Retina (tissue), 1 donor: Measurements from ENCODE around the gene SNX17.
"Not testable (repeated sequence)": the region's sequence is repeated elsewhere in the genome, so short reads cannot be mapped to it uniquely, and the experiment has no call there.

Experiments
- DNase-seq: peaks from one replicate; pipeline ENCODE4 v3.0.0-alpha.2; 2016

The SNX17 gene

DNA sequence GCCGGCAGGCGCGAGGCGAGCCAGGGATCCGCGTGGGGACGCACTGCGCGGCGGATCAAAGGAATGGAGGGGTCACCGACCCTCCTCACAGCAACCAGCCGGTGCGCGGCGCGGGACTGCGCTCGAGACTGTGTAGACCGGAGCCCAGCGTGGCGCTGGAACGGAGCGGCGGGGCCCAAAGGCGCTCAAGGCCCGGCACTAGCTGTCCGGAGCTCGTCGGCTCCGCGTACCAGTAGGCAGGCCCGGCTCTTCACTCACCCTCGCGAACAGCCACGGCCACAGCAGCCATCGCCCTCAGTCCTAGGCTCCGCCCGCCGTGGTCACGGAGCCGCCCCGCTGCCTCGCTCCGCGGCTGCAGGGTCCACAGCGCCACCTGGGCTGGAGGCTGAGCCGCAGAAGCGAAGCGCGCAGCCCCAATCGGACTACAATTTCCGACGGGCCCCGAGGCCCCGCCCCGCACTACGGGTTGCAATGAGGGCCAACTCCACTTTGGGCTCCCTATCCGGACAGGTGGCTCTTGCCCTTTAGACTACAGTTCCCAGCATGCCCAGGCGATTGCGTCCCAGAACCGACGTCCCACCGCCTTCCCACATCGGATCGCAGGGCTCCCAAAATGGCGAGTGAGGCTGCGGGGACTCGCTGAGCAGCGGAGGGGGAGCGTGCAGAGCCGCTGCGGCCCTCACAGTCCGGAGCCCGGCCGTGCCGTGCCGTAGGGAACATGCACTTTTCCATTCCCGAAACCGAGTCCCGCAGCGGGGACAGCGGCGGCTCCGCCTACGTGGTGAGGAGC lies at the start of gene SNX17, which contains the start of gene EIF2B4:
Gene SNX17, plus strand, starts transcription at position 591 of the 790 bp plus-strand sequence. Its CDS starts 128 bp downstream, at position 719.
Gene EIF2B4, minus strand, starts transcription at position 313 of the 790 bp plus-strand sequence. Its CDS starts 24 bp downstream, at position 289.
- DNase-seq, result peak; percentile 99

DNA sequence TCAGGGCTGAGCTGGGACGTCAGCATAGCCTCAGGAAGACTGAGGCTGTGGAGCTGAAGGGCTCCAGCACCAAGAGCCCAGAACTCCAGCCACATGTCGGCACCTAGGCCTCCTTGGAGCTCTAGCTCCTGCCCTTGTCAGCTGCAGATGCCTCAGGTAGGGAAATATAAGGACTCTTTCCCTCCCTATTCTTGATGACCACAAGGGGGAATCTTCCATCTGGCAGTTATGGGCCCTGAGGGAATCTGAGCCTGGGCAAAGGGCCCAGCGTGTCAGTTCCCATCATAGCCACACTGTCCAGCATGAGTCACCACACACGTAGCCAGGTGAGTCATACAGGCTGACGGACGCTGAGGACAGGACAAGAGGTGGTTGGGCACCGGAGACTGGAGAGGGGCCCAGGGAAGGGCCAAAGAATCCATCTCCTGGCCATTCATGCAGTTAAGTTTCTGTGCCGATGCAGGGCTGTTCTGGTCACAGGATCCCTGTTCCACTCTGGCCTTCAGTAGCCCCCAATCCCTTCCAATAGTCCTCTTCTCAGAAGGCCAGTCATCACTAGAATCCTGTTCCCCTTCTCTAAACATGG lies 49.4 kb upstream of the SNX17 start:
- DNase-seq, result no peak

GRCh38 chr2:27322301-27322765 lies 48.1 kb upstream of the SNX17 start:
- no peak for DNase-seq

- DNase-seq, result peak; percentile 95
These were observed 47.4 kb upstream of the SNX17 start, which contains the start of gene MPV17 for GRCh38 chr2:27322766-27323595. Gene MPV17, minus strand, starts transcription at chr2:27323097. Its CDS starts 580 bp downstream, at chr2:27322517.

- no peak for DNase-seq
These were observed 46.7 kb upstream of the SNX17 start for GRCh38 chr2:27323596-27324285.

DNA sequence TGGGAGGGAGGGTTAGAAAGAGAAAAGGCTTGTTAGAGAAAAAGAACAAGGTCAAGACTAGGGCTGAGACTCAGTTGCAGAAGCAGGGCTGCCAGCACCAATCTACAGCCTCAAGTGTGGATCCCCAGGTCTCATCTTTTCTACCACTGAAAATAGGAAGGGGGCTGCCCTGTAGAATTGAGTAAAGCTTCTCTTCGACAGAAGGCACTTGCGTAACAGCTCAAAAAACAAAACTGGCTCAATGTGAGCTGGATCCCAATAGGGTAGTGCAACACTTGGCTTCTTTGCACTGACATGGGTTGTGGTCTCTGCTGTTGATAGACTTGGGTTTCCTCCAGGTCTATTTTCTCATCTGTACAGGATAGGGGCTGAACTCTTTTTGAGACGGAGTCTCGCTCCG lies 45.7 kb upstream of the SNX17 start:
- DNase-seq, result no peak

GRCh38 chr2:27335311-27335710 lies 35.1 kb upstream of the SNX17 start:
- no peak for DNase-seq

- no peak for DNase-seq
These were observed 34.2 kb upstream of the SNX17 start for GRCh38 chr2:27336173-27336572.

DNA sequence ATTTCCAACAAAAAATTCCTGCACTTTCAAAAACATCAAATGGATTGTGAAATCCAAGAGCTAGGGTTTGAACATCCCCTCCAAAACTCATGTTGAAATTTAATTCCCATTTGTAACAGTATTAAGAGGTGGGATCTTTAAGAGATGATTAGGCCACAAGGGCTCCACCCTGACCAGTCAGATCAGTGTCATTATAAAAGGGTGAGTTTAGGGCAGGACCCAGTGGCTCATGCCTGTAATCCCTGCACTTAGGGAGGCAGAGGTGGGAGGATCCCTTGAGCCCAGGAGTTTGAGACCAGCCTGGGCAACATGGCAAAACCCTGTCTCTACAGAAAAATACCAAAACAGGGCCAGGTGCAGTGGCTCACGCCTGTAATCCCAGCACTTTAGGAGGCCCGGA lies 22.8 kb upstream of the SNX17 start:
- DNase-seq, result no peak

DNA sequence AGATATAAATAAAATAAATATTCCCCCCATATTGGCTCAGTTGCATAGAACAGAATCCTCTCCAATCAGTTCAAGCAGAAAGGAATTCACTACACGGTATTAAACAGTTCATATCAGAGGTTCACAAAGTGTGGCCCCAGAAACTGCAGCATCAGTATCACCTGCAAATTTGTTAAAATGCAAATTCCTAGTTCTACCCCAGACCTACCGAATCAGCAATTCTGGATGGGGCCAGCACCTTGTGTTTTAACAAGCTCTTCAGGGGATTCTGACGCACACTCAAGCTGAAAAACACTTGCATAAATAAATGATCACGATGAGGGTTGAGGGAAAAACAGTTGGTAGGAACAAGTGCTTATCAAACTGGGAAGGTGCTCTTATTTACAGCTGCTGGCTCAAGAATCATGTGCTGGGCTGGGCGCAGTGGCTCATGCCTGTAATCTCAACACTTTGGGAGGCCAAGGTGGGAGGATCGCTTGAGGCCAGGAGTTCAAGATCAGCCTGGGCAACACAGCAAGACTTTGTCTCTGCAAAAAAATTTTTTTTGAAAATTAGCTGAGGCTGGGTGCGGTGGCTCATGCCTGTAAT lies 20.2 kb upstream of the SNX17 start:
- DNase-seq, result no peak

DNA sequence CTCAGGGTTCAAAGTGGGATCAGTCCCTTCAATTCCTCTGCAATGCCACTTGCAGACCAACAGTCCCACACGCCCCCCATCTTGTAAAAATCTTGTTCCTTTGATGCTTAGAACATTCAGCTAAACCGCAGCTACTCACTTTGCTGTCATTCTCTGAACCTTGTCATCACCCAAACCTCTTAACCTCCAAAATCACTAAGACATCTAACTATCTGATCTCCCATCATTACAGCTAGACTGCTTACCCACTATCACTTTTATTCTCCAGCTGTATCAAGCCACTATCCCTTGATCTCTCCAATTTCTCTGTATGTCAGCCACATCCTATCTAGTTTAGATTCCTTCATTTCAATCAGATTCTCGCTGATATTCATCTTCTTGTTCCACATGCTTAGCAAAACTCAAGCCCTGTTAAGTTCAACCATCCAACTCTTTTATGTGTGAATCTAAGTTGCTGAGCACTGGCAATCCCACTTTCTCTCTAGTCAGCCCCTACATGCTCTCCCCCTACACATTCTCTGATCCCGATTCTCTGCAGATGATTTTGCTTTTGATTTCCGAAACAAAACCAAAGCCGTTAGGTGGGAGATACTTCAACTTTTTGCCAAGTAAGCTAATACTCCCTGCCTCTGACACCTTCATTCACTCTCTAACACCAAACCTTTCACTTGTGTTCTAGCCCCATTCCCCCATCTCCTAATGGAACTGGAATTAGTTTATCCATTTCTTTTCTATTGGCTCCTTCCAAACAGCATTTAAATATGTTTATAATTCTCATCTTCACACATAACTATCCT lies 18.4 kb upstream of the SNX17 start:
- DNase-seq, result no peak

DNA sequence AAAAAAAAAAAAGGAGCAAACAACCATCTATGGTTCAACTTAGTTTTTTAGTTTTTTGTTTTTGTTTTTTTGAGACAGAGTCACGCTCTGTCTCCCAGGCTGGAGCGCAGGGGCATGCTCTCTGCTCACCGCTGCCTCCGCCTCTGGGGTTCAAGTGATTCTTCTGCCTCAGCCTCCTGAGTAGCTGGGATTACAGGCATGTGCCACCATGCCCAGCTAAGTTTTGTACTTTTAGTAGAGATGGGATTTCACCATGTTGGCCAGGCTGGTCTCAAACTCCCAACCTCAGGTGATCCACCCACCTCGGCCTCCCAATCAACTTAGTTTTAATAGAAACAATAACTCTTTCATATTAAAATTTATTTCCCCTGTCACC lies 17.0 kb upstream of the SNX17 start:
- DNase-seq, result not testable (repeated sequence)

- DNase-seq, result no peak
These were observed 16.4 kb upstream of the SNX17 start for GRCh38 chr2:27353762-27354596.

DNA sequence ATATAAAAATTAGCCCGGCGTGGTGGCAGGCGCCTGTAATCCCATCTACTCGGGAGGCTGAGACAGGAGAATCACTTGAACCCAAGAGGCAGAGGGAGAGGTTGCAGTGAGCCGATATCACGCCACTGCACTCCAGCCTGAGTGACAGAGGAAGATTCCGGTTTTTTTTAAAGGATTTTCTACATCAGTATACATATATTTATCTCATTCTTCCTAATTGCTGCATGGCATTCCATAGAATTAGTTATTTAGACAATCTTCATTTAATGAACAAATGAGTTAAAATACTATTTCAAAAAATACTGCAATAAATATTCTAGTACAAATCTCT lies 15.9 kb upstream of the SNX17 start:
- DNase-seq, result no peak

DNA sequence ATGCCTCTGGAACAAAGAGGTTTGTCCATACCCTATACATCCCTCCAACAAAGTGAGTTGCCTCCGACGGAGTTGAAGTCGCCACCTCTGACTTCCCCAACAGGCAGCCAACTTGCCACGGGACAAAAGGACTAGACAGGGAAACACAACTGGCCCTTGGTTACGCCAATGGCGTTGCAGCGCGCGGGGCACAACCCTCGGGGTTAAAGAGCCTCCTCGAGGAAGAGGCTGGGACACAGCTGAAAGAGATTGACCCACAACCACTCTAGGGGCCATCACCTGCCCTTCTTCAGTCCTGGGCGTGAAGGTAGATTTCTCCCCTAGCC lies 14.4 kb upstream of the SNX17 start:
- no peak for DNase-seq

DNA sequence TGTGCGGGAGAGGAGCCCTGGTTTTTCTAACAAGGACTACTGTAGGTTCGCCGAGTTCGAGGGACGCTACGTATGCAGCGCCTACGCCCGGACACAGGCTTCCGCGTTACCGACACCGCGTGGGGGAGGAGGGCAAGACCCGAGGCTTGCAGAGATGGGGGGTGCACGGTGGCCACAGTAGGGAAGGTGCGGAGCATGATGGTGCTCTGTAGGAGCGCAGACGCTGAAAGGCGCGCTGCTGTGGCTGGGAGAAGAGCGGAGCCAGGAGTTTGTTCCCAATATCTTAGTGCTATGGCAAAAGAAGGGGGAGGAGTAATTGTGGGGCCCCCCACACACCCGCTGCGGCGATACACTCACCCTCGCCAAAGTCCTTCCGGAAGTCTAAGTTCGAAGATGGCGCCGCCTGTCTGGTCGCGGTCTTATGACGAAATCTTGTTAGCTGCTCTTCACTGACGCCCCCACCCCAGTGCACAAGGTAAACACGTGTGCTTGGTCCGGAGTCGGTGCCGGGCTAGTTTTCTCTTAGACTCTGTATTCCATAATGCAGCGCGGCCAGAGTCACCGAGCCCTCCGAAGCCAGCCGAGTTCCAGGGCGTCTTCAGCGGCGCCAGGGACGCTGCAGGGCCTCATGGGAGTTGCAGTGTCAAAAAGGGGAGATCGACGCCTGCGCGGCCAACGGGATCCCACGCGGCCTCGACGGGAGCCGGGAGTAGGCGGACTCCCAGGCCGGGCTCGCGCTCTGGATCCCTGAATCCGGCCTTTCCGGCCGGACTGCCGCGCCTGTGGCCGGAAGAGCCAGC lies 13.8 kb upstream of the SNX17 start, which contains the start of gene GTF3C2:
Gene GTF3C2, minus strand, starts transcription at position 383 of the 800 bp plus-strand sequence. CDS start 13,210 bp downstream, outside the sequence.
- DNase-seq, result peak; percentile 99

DNA sequence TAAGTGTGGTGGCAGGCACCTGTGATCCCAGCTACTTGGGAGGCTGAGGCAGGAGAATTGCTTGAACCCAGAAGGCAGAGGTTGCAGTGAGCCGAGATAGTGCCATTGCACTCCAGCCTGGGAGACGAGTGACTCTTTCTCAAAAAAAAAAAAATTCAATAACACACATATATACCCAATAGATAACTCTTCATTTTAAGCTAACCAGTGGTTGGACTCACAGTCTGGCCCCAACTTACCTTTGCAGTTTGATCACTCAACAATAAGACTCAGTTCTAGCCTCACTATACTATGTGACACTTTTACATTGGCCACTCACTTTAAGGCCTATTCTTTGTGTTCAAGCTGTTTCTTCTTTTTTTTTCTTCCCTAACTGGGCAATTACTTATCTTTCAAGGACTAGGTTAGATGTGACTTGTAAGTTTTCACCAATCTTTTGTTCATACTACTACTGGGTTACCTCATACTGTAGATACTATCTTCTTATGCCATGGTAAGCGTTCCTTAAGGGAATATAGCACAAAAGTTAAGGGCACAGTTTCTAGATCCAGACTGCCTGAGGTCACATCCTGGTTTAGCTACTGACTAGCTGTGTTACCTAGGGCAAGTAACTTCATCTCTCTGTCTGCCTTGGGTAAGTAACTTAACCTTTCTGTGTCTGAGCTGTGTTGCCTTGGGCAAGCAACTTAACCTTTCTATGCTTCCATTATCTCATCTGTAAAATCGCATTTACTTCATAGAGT lies 7.6 kb upstream of the SNX17 start:
- DNase-seq, result no peak

- DNase-seq, result no peak
These were observed 6.5 kb upstream of the SNX17 start for GRCh38 chr2:27363933-27364332.

GRCh38 chr2:27369471-27370025 lies 868 bp upstream of the SNX17 start:
- DNase-seq, result no peak
